Measurements from ENCODE around the gene SEMA5A.

The SEMA5A gene

DNA sequence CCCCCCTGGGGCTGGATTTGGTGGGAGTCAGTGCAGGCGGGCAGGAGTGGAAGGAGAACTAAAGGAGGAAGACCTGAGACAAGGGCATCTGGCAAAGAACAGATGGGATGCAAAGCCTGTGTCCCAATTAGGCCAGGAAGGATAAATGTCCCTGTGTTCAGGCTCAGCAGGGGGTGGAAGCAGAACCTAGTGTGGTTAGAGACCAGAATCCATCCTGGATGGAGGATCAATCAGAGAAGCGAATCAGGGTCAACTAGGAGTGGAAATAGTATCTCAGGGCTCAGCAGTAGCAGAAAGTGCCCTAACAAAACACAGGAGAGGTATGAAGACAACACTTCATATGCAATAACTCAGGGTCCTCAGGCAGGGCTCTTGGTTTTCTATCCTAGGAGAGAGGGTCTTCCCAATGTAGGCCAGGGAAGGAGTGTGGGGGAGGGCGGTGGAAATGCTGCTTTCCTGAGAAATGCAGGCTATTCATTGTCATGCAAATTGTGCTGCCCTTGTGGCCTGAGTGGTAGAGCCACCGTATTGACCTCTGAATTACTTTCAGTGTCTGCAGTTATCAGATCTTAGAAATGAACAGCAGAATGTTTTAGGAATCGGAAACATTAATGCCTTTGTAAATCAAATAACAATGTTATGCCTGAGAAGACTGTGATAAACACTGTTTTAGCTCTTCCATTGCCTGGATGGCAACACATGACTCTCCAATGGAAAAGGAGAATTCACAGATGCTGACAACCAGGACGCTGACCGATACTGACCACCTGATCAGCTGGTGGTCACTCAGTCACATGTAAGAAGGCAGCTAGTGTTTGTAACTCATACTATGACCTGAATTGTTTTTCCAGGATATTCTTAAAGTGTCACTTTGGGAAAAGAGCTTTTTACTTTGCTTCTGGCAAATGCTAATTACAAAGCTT, 323.6 kb downstream of the SEMA5A start:
- Histone ChIP-seq H3K4me3 (replicated peaks; ENCODE audit: insufficient read depth, low read length) (no peak overlapping the region), H3K27ac (replicated peaks) (no peak overlapping the region), H3K27me3 (ENCODE audit: insufficient read depth, poor library complexity, severe bottlenecking) (no peaks in the 10 kb centered on the region)
- TF ChIP-seq, protein P1, sequence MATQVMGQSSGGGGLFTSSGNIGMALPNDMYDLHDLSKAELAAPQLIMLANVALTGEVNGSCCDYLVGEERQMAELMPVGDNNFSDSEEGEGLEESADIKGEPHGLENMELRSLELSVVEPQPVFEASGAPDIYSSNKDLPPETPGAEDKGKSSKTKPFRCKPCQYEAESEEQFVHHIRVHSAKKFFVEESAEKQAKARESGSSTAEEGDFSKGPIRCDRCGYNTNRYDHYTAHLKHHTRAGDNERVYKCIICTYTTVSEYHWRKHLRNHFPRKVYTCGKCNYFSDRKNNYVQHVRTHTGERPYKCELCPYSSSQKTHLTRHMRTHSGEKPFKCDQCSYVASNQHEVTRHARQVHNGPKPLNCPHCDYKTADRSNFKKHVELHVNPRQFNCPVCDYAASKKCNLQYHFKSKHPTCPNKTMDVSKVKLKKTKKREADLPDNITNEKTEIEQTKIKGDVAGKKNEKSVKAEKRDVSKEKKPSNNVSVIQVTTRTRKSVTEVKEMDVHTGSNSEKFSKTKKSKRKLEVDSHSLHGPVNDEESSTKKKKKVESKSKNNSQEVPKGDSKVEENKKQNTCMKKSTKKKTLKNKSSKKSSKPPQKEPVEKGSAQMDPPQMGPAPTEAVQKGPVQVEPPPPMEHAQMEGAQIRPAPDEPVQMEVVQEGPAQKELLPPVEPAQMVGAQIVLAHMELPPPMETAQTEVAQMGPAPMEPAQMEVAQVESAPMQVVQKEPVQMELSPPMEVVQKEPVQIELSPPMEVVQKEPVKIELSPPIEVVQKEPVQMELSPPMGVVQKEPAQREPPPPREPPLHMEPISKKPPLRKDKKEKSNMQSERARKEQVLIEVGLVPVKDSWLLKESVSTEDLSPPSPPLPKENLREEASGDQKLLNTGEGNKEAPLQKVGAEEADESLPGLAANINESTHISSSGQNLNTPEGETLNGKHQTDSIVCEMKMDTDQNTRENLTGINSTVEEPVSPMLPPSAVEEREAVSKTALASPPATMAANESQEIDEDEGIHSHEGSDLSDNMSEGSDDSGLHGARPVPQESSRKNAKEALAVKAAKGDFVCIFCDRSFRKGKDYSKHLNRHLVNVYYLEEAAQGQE (IDR thresholded peaks at IDR 0.05; ENCODE audit: insufficient replicate concordance, low read depth): no peak
- TF ChIP-seq GABPA (IDR thresholded peaks at IDR 0.05; ENCODE audit: low read depth): no peak
- TF ChIP-seq CTCF (IDR thresholded peaks at IDR 0.05; ENCODE audit: insufficient read depth, low read length): no peak
- no peak for TF ChIP-seq POLR2AphosphoS5 (IDR thresholded peaks at IDR 0.05; ENCODE audit: low read depth)
- no peak for TF ChIP-seq SPI1 (IDR thresholded peaks at IDR 0.05; ENCODE audit: borderline replicate concordance, low read depth)
- DNase-seq (ENCODE audit: low read depth in 1 of 2, low spot score in 1 of 2): no peak

DNA sequence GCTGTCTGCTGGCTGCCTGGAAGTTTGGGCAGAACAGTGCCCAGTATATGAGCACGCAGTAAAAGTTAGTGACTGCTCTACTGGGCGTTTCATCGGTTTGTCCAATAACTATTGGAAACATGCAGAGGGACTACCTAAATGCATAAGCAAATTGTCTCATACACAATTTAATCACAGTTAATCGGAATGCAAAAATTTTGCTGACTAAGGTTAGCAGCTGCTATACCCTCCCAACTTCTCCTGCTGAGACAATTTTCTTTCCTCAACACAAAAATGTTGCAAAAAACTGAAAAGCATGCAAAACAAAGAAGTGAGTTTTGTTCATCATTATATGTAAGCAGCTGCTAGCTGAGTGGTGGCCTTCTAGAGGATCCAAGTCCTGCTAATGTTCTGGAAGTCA, 327.5 kb downstream of the SEMA5A start:
- DNase-seq (ENCODE audit: low read depth in 1 of 2, low spot score in 1 of 2): no peak
- H3K27ac ChIP-seq (replicated peaks): no peak overlapping the region
- no peak for TF ChIP-seq CTCF (IDR thresholded peaks at IDR 0.05; ENCODE audit: insufficient read depth, low read length)
- TF ChIP-seq POLR2AphosphoS5 (IDR thresholded peaks at IDR 0.05; ENCODE audit: low read depth): no peak
- no peaks in the 10 kb centered on the region for H3K27me3 ChIP-seq (ENCODE audit: insufficient read depth, poor library complexity, severe bottlenecking)
- H3K4me3 ChIP-seq (replicated peaks; ENCODE audit: insufficient read depth, low read length): no peak overlapping the region

DNA sequence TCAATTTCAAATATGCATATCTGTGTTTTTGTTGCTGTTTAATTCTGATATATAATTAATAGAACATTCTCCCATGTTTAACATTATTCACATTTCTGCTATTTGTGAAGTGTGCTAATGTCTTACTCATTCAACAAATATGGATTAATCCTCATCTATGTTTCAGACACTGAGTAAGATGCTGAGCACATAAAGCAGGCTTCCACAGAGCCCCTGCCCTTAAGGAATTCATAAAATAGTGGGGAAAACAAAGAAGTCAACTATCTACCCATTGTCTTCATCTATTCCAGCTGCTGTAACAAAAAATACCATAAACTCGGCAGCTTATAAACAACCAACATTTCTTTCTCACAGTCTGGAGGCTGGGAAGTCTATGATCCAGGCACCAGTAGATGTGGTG, 333.3 kb downstream of the SEMA5A start:
- H3K27ac ChIP-seq (replicated peaks): no peak overlapping the region
- no peaks in the 10 kb centered on the region for H3K27me3 ChIP-seq (ENCODE audit: insufficient read depth, poor library complexity, severe bottlenecking)
- DNase-seq (ENCODE audit: low read depth in 1 of 2, low spot score in 1 of 2): no peak
- no peak overlapping the region for H3K4me3 ChIP-seq (replicated peaks; ENCODE audit: insufficient read depth, low read length)
- TF ChIP-seq GABPA (IDR thresholded peaks at IDR 0.05; ENCODE audit: low read depth) (no peak), SPI1 (IDR thresholded peaks at IDR 0.05; ENCODE audit: borderline replicate concordance, low read depth) (no peak), CTCF (IDR thresholded peaks at IDR 0.05; ENCODE audit: insufficient read depth, low read length) (no peak), POLR2AphosphoS5 (IDR thresholded peaks at IDR 0.05; ENCODE audit: low read depth) (no peak)
- TF ChIP-seq, protein P1 (IDR thresholded peaks at IDR 0.05; ENCODE audit: insufficient replicate concordance, low read depth): no peak
